HG02610 (cell line): ENCODE data around the gene PDGFRB.

Source experiments
- ATAC-seq: cut with Tn5 transposase; IDR thresholded peaks from one replicate; pipeline ENCODE4 v1.9.1; 2021; ENCODE audit warnings: mild to moderate bottlenecking, moderate library complexity; ENCODE audit not compliant: unreplicated experiment

PDGFRB gene

DNA sequence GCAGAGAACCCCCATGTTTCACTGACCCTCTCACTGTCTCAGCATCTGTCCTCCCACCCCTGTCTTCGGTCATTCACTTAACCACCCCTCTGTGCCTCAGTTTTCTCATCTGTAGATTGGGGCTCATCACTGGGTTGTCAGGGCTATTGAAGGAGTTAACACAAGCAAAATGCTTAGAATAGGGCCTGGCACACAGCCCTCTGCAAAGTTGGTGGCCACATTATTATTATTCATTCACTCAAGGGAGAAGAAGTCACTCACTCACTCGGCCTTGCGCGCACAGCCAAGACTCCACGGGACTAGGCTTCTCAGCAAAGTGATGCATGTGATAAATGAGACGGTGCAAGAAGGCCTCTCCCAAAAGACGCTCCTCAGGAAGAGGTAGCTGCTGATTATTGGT, 8.0 kb downstream of the PDGFRB start:
- no peak for ATAC-seq

GRCh38 chr5:150146862-150147601, 8.6 kb downstream of the PDGFRB start:
- no peak for ATAC-seq

- ATAC-seq: no peak
Observed at GRCh38 chr5:150146235-150146634, 9.4 kb downstream of the PDGFRB start.

- no peak for ATAC-seq
Observed at GRCh38 chr5:150144879-150145278, 10.8 kb downstream of the PDGFRB start.

GRCh38 chr5:150144246-150144801, 11.3 kb downstream of the PDGFRB start:
- no peak for ATAC-seq

DNA sequence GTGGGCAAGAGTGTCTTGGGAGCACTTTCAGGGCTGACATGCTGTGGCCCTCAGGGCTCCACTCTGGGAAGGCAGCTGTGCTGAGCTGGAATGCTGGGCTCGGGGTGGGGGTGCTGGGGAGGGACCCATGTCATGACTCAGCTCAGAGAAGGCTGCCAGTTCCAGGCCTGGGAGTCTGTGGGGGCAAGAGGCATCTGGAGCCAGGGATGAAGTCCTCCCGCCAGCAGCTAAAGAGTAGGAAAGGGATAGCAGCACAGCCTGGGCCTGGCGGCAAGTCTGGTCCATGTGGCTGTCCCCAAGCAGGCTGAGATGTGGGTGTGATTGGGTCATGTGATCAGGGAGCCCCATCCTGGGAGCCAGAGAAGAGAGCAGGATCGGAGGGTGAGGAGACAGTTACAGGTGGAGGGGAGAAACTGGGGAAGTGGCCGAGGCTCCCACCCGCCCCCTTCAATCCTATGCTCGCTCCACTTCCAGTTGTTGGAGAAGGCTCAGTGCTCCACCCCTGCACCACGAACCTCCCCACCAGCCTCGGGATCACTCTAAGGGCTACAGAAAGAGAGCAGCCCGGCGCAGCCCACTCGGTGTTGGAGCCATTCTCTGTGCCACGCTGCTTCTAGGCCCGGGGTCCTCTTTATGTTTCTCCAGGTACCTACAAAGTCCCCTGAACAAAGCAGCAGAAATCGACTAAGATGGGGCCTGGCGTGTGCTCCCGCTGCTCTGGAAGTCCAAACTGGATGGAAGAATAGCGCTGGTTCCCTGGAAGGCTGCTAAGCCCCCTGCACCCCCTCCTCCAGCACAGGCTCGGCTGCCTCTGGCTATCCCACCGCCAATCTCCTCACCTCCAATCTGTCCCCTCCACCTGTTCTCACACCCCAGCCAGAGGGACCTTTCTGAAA, 12.0 kb downstream of the PDGFRB start:
- ATAC-seq: no peak

DNA sequence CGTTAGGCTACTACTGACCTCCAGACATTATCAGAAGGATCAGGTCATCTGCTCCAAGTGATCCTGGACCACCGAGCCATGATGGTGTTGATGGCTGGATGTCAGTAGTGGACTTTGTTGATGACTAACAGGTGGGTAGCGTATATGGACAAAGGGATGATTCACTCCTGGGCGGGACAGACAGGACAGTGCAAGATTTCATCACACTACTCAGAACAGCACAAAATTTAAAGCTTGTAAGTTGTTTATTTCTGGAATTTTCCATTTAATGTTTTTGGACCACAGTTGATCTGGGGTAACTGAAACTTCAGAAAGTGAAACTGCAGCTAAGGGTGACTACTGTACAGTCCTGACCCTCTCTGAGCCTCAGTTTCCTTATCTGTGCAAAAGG, 12.7 kb downstream of the PDGFRB start:
- no peak for ATAC-seq

DNA sequence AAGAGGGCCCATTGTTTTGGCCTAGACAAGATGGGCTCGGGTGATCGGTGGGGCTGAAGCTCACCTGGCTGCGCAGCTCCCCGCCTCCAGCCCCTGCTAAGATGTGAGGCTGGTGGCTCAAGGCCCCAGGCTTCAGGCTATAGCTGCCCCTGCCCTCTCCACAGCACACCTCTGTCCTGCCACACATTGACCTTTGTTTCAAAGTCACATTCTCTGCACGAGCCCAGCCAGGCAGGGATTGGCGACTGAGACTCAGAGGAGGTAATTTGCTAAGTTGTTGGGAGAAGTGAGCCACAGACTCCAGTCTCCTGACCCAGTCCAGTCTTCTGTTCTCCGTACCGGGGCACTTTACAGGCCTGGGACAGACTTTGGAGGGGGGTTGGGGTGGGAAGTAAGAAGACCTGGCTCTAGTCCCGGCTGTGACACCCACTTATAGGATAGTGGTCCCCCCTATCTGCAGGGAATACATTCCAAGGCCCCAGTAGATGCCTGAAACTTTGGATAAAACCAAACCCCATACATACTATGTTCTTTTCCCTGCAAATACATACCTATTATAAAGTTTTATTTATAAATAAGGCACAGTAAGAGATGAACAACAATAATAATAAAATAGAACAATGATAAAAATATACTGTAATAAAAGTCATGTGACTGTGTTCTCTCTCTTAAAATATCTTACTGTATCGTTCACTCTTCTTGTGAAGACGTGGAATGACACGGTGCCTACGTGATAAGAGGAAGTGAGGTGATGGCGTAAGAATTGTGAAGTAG, 13.3 kb downstream of the PDGFRB start:
- ATAC-seq: no peak

DNA sequence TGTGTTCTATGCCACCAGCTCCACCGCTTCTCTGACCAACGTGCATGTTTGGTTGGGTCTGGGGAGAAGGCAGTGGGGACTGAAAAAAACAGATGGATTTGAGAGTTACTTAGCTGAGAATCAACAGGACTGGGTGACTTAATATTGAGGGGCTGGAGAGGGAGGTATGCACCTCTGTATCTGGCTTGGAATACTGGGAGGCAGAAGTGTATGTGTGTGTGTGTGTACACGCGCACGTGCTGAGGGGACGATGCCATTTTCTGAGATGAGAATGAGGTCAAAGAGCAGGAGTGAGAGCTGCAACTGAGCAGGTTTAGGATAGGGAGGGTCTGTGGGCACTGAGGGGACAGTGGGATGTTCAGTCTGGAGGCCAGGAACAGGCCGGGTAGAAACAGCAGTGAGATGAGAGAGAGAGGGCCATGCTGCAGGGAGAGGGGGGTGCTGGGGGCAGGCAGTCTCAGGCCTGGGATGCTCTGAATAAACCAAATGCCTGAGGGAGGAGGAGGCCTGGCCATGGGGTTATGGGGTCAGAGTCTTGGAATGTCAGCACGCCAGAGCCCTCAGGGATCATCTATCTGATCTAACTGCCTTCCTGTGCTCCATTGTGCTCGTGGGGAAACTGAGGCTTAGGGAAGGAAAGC, 14.0 kb downstream of the PDGFRB start:
- ATAC-seq: no peak

GRCh38 chr5:150140830-150141229, 14.8 kb downstream of the PDGFRB start:
- ATAC-seq: no peak

DNA sequence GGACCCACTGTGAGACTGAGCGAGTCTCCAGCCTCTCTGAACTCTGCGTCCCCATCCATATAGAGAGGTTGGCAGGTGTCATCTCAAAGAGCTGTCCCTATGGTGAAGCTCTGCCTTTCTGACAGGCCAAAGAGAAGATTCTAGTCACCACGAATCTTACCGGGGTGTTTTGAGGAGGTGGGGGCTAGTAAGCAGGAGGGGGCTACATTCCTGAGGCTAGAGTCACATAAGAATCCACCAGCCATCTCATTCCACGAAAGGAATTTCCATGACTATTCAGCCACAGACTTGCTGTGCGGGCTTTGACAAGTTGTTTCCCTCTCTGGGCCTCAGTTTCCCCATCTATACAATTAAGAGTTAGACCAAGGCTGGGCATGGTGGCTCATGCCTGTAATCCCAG, 16.3 kb downstream of the PDGFRB start:
- ATAC-seq: no peak

DNA sequence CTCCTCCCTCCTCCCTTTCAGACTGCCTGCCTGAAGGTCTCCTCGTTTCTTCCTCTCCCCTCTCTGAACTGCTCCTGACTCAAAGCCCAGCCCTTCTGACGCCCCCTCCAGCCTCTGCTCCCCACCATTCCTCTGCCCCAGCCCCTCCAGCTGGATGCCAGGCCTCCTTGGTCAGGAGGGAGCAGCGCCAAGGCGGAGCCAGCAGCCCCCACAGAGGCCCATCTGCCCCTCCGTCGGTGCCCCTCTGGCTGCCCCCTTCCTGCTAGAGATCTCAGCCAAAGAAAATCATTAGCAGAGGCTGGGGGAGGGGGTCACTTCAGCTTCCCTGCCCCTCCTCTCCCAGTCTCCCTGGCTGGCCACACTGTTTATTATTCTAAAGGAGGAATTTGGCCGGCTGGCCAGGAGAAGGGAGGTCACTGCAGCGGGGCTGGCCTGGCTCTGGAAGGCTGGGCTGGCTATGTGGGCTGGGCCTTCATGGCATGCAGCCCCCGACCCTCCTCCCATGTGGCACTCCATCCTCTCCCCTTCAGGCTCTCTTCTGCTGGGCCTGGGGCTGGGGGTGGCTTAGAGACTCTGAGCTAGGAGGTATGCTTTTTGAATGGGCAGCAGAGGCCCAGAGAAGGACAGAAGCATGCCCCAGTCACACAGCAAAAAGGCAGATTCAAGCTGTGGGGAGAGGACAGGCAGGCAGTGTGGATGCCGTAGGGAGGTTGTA, 16.9 kb downstream of the PDGFRB start:
- ATAC-seq: no peak

- no peak for ATAC-seq
Observed at GRCh38 chr5:150137997-150138396, 17.6 kb downstream of the PDGFRB start.

DNA sequence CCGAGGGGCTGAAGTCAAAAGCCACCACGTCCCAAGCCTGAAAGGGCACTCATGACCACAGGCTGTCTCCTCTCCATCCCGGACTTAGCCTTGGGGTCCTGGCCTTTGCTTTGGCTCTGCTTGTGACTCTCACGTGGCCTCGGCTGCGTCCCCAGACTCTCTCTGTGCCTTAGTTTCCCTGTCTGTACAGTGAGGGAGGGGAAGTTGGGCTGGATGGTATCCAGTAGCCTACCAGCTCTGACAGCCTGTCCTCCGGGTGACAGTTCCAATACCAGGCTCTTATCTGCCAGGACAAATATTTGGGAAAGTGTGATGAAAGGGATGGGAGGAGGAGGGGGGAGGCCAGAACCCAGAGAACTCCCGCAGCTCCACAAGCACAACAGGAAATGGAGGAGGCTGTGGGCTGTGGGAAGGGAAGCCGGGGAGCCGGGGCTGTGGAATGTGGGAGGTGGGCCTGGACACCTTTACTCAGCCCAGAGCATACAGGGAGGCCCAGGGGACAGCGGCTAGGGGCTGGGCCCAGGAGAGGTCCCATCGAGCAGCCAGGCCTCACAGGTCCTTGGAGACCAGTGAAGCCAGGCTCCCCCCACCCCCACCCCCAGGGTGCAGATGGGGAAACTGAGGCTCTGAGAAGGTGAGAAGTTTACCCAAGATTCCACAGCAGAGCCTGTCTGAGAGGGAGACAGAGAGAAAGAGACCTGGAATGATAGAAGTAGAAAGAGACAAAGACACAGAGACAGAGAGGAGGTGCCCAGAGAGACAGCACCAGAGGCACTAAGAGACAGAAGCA, 18.3 kb downstream of the PDGFRB start:
- ATAC-seq: no peak

DNA sequence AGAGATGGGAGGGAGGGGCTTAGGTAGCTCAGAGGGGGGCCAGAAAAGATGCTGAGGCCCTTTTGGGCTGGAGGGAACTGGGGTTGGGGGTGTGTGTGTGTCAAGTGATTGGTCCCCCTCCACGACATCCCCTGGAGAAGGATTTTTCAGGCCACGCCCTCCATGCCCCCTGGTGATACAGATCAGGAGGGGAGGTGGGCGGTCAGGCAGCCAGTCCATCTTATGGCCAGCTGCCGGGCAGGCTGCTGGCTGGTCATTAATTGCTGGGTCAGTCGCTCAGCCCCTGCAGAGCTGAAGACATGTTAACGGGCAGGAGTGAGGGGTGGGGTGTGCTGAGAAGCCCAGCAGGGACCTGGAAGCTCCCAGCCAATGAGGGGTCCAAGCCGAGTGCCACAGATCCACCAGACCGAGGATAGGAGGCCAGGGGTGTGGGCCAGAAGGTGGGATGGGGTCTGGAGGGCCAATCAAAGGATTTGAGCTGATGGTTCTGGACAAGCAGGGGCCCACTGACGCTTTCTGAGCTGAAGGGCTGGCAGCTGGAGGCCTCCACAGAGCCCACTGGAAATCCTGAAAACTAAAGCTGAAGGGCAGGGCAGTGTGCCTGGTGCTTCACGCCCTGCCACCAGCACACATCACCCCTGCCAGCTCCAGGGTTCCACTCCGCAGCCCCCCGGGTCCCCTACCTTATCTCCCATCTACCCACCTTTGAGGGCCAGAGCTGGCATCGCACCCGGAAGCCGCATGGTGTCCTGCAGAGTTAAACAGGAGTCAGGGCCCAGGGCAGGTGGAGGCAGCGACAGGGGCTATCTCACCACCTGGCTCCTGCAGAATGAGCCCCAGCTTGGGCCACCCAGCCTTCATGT, 19.1 kb downstream of the PDGFRB start:
- no peak for ATAC-seq

DNA sequence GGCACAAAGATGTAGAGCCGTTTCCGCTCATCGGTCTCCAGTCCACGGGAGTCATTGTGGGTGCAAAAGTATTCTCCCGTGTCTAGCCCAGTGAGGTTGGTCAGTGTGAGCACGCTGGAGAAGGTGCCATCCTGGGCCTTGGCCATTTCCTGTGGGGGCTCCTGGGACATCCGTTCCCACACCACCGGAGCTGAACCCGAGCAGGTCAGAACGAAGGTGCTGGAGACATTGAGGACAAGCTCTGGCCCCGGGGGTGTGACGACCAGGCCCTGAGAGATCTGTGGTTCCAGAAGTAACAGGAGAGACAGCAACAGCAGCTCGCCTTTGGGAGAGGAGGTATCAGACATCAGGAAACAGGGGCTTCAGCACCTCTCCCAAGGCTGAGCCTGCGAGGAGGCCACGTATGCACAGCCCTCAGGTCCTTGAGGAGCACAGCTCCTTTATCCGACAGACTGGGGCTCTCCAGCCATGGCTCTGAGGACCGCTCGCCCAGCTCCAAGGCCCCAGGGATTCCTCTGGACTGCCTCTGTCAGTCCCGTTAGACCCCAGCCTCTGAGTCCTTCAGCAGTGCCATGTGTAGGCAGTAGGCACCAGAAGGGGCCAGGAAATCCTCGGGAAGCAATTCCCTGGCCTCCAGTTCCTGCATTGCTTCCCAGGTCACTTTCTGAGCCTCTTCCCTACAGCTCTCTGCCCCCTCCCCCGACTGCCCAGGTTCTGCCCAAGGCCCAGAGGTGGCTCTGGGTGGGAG, 19.9 kb downstream of the PDGFRB start:
- ATAC-seq: no peak

- no peak for ATAC-seq
Observed at GRCh38 chr5:150134198-150134588, 21.5 kb downstream of the PDGFRB start.
